NCI-H774 (cell line): ENCODE data around the gene RECK.

Source experiments
- DNase-seq: peaks from one replicate; lab custom pipeline; 2025; lab: John Stamatoyannopoulos, UW

The RECK gene

GRCh38 chr9:36023260-36024048, 13.3 kb upstream of the RECK start:
- DNase-seq = peak; percentile 30

- no peak for DNase-seq
These were observed 11.0 kb upstream of the RECK start for GRCh38 chr9:36025746-36026145.

GRCh38 chr9:36029202-36029601, 7.5 kb upstream of the RECK start:
- DNase-seq = no peak

GRCh38 chr9:36029765-36030528, 6.8 kb upstream of the RECK start:
- no peak for DNase-seq

GRCh38 chr9:36030871-36031270, 5.8 kb upstream of the RECK start:
- no peak for DNase-seq

GRCh38 chr9:36031774-36032555, 4.7 kb upstream of the RECK start:
- no peak for DNase-seq

- DNase-seq = no peak
These were observed 2.9 kb upstream of the RECK start for GRCh38 chr9:36033788-36034187.

GRCh38 chr9:36034234-36034633, 2.5 kb upstream of the RECK start:
- no peak for DNase-seq

- DNase-seq = no peak
These were observed 1.7 kb upstream of the RECK start for GRCh38 chr9:36035006-36035405.

GRCh38 chr9:36036253-36036779, 397 bp upstream of the RECK start:
- no peak for DNase-seq

GRCh38 chr9:36037549-36038122, 923 bp downstream of the RECK start:
- no peak for DNase-seq

GRCh38 chr9:36039121-36039520, 2.4 kb downstream of the RECK start:
- no peak for DNase-seq

- DNase-seq = no peak
These were observed 3.0 kb downstream of the RECK start for GRCh38 chr9:36039696-36040095.

GRCh38 chr9:36040271-36040925, 3.7 kb downstream of the RECK start:
- no peak for DNase-seq

GRCh38 chr9:36041506-36041905, 4.8 kb downstream of the RECK start:
- DNase-seq = no peak

GRCh38 chr9:36045610-36046009, 8.9 kb downstream of the RECK start:
- DNase-seq = no peak

- no peak for DNase-seq
These were observed 10.2 kb downstream of the RECK start for GRCh38 chr9:36046923-36047322.

- no peak for DNase-seq
These were observed 12.7 kb downstream of the RECK start for GRCh38 chr9:36049408-36049807.

- no peak for DNase-seq
These were observed 13.8 kb downstream of the RECK start for GRCh38 chr9:36050476-36050875.

GRCh38 chr9:36051317-36051716, 14.6 kb downstream of the RECK start:
- no peak for DNase-seq

- DNase-seq = no peak
These were observed 17.3 kb downstream of the RECK start for GRCh38 chr9:36053971-36054370.

- no peak for DNase-seq
These were observed 20.2 kb downstream of the RECK start for GRCh38 chr9:36056896-36057295.
